ENCODE data around the gene EML6. TPM values are rescaled to one million over a fixed set of nuclear protein-coding genes. Genes with fewer than 3 reads are reported as not detected.

The EML6 gene
- total RNA-seq, 1 experiment from 2014 or later = 5.2 TPM

DNA sequence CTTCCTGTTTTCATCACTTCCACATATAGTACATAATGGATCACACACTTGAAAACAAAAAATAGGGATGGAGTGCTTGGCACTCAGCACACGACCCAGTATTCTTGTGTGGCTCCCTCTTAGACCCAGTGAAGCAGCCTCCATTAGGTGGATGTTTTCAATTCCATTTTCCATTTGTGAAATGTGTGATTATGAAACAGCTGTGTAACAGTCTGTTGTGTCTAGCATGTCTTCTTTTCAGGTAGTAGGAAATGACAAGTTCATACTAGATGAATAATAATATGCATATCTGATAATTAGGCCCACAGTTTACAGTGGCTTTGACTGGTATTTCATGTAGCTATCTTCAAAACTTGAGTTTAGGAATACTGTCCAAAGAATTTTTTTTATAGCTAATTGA is 35.5 kb downstream of the EML6 start:
- Histone ChIP-seq H3K4me3 (ENCODE audit: low read depth, low read length) (no peak overlapping the region), H3K4me1 (0 out of 2 replicates have a peak, but pooled peaks cover 7% of the 10 kb centered on the region), H3K9me3 (no peaks in the 10 kb centered on the region), H3K36me3 (ENCODE audit: control insufficient read depth, insufficient read depth, low read length) (no peaks in the 10 kb centered on the region; the same call in 1 of the 2 replicates), H3K27me3 (replicated peaks; ENCODE audit: control insufficient read depth, insufficient read depth, low read length) (no peaks in the 10 kb centered on the region; the same call in 1 of the 2 replicates)
- no peak overlapping the region for H3K4me3 Mint-ChIP-seq (ENCODE audit: unreplicated experiment)
- no peak for DNase-seq
- ChIA-PET POLR2A (no interaction called here), CTCF (no interaction called here)
- H3K27me3 Mint-ChIP-seq (ENCODE audit: insufficient read depth, unreplicated experiment) = peaks cover 2% of the 10 kb centered on the region
- H3K9me3 Mint-ChIP-seq (ENCODE audit: unreplicated experiment) = no peaks in the 10 kb centered on the region
- TF ChIP-seq, protein P1, sequence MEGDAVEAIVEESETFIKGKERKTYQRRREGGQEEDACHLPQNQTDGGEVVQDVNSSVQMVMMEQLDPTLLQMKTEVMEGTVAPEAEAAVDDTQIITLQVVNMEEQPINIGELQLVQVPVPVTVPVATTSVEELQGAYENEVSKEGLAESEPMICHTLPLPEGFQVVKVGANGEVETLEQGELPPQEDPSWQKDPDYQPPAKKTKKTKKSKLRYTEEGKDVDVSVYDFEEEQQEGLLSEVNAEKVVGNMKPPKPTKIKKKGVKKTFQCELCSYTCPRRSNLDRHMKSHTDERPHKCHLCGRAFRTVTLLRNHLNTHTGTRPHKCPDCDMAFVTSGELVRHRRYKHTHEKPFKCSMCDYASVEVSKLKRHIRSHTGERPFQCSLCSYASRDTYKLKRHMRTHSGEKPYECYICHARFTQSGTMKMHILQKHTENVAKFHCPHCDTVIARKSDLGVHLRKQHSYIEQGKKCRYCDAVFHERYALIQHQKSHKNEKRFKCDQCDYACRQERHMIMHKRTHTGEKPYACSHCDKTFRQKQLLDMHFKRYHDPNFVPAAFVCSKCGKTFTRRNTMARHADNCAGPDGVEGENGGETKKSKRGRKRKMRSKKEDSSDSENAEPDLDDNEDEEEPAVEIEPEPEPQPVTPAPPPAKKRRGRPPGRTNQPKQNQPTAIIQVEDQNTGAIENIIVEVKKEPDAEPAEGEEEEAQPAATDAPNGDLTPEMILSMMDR (IDR thresholded peaks at IDR 0.05; ENCODE audit: insufficient read depth in 1 of 2, low read depth in 1 of 2, low read length in 1 of 2, severe bottlenecking in 1 of 2, unreplicated experiment in 1 of 2) = no peak
- H3K36me3 Mint-ChIP-seq (ENCODE audit: insufficient read depth, unreplicated experiment) = no peaks in the 10 kb centered on the region
- H3K4me1 Mint-ChIP-seq (ENCODE audit: low read depth, unreplicated experiment) = no peaks in the 10 kb centered on the region
- H3K27ac Mint-ChIP-seq (ENCODE audit: unreplicated experiment) = no peak overlapping the region
- no TSS peak for BruUV-seq (replicated peaks)
- intact Hi-C loops (cut with micrococcal nuclease; ENCODE audit: unreplicated experiment) = no loop called here

DNA sequence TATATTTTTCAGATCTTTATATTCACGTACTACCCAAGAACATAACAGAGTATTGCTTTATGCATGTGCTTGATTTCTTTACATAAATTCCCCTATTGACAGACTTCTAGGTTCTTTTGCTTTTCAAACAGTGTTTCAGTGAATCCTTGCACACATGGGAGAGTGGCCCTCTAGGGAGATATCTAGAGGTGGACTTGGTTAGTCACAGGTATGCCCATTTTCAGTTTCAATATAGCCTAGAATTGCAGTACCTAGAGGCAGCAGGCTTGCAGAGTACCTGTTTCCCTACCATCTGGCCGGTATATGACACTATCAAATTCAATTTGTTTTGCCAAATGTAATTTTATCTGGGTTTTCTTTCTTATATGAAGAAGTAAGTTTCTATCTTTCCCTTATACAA is 36.8 kb downstream of the EML6 start:
- intact Hi-C loops (cut with micrococcal nuclease; ENCODE audit: unreplicated experiment) = no loop called here
- TF ChIP-seq, protein P1 (IDR thresholded peaks at IDR 0.05; ENCODE audit: insufficient read depth in 1 of 2, low read depth in 1 of 2, low read length in 1 of 2, severe bottlenecking in 1 of 2, unreplicated experiment in 1 of 2) = no peak
- no peak overlapping the region for H3K4me3 ChIP-seq (ENCODE audit: low read depth, low read length)
- H3K4me1 ChIP-seq = 0 out of 2 replicates have a peak, but pooled peaks cover 7% of the 10 kb centered on the region
- H3K4me1 Mint-ChIP-seq (ENCODE audit: low read depth, unreplicated experiment) = no peaks in the 10 kb centered on the region
- POLR2A ChIA-PET = no interaction called here
- H3K9me3 ChIP-seq = no peaks in the 10 kb centered on the region
- no TSS peak for BruUV-seq (replicated peaks)
- no peaks in the 10 kb centered on the region for H3K36me3 Mint-ChIP-seq (ENCODE audit: insufficient read depth, unreplicated experiment)
- H3K36me3 ChIP-seq (ENCODE audit: control insufficient read depth, insufficient read depth, low read length) = no peaks in the 10 kb centered on the region; the same call in 1 of the 2 replicates
- no peaks in the 10 kb centered on the region; the same call in 1 of the 2 replicates for H3K27me3 ChIP-seq (replicated peaks; ENCODE audit: control insufficient read depth, insufficient read depth, low read length)
- no peak for DNase-seq
- no peaks in the 10 kb centered on the region for H3K9me3 Mint-ChIP-seq (ENCODE audit: unreplicated experiment)
- H3K27me3 Mint-ChIP-seq (ENCODE audit: insufficient read depth, unreplicated experiment) = peaks cover 2% of the 10 kb centered on the region
- no peak overlapping the region for H3K4me3 Mint-ChIP-seq (ENCODE audit: unreplicated experiment)
- no peak overlapping the region for H3K27ac Mint-ChIP-seq (ENCODE audit: unreplicated experiment)
- CTCF ChIA-PET = no interaction called here

DNA sequence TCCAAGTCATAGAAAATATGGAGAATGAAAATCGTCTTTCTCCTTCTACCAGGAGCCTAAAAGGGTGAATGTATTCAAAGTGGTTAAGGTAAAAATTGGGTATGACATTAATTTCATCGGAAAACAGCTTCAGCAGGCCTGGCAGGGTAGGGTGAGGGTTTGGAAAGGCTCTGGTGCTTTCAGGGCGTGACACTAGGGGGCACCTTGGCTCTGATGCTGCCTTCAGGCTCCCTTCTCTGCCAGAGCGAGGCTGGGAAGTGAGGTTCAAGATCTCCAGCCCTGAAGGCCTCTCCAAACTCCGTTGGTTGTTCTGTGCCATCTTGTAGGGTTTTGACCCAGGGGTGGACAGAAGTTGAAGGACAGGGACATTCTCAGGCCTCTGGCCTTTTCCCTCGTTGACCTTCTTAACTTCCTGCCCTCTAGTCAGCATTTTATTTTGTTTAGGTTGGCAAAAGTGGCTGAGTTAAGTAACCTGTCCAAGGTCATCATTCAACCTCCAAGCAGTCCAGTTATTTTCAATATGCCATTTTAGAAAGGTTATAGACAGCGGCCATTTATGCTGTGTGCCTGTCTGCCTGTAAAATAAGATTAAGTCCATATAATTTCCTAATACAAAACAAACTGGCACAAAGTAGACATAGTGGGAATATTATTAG is 40.3 kb downstream of the EML6 start:
- H3K4me3 ChIP-seq (ENCODE audit: low read depth, low read length) = no peak overlapping the region
- Mint-ChIP-seq H3K4me3 (ENCODE audit: unreplicated experiment) (no peak overlapping the region), H3K4me1 (ENCODE audit: low read depth, unreplicated experiment) (no peaks in the 10 kb centered on the region), H3K9me3 (ENCODE audit: unreplicated experiment) (no peaks in the 10 kb centered on the region), H3K36me3 (ENCODE audit: insufficient read depth, unreplicated experiment) (no peaks in the 10 kb centered on the region), H3K27me3 (ENCODE audit: insufficient read depth, unreplicated experiment) (peaks cover 2% of the 10 kb centered on the region), H3K27ac (ENCODE audit: unreplicated experiment) (no peak overlapping the region)
- H3K27me3 ChIP-seq (replicated peaks; ENCODE audit: control insufficient read depth, insufficient read depth, low read length) = no peaks in the 10 kb centered on the region; the same call in 1 of the 2 replicates
- no peaks in the 10 kb centered on the region for H3K9me3 ChIP-seq
- no TSS peak for BruUV-seq (replicated peaks)
- CTCF ChIA-PET = interaction anchor here (0.7 kb wide), 1 partner anchor 75 kb away, joined by 3 read pairs; no protein-coding TSS in a partner anchor
- no peak for DNase-seq
- POLR2A ChIA-PET = no interaction called here
- 0 out of 2 replicates have a peak, but pooled peaks cover 7% of the 10 kb centered on the region for H3K4me1 ChIP-seq
- H3K36me3 ChIP-seq (ENCODE audit: control insufficient read depth, insufficient read depth, low read length) = no peaks in the 10 kb centered on the region; the same call in 1 of the 2 replicates
- TF ChIP-seq, protein P1 (IDR thresholded peaks at IDR 0.05; ENCODE audit: insufficient read depth in 1 of 2, low read depth in 1 of 2, low read length in 1 of 2, severe bottlenecking in 1 of 2, unreplicated experiment in 1 of 2) = peak in 1 of 2 experiments; percentile 8
- intact Hi-C loops (cut with micrococcal nuclease; ENCODE audit: unreplicated experiment) = no loop called here

Data from Caco-2 (cell line).